ENCODE data around the gene PALLD.

PALLD gene

GRCh38 chr4:168715896-168716295 lies 219.0 kb downstream of the PALLD start:
- DNase-seq (ENCODE audit: insufficient read length, low spot score) (no peak), FAIRE-seq (no peak)
- TF ChIP-seq PAX5 (IDR thresholded peaks at IDR 0.05; ENCODE audit: insufficient read depth, low read length, severe bottlenecking) = no peak
- TF ChIP-seq TAF1 (IDR thresholded peaks at IDR 0.05; ENCODE audit: low read depth, low read length) = no peak

- TF ChIP-seq TAF1 (IDR thresholded peaks at IDR 0.05; ENCODE audit: low read depth, low read length) (no peak), SPI1 (IDR thresholded peaks at IDR 0.05; ENCODE audit: low read depth, low read length) (no peak), POLR2A (IDR thresholded peaks at IDR 0.05; ENCODE audit: low read depth, low read length) (no peak), PAX5 (IDR thresholded peaks at IDR 0.05; ENCODE audit: insufficient read depth, low read length, severe bottlenecking) (no peak), POU2F2 (IDR thresholded peaks at IDR 0.05; ENCODE audit: low read depth, low read length) (no peak), POLR2AphosphoS5 (IDR thresholded peaks at IDR 0.05; ENCODE audit: low read depth, low read length) (no peak)
- no peak for DNase-seq (ENCODE audit: insufficient read length, low spot score)
- no peak for FAIRE-seq
These were observed 219.7 kb downstream of the PALLD start for GRCh38 chr4:168716406-168717129.

GRCh38 chr4:168717847-168718246 lies 221.0 kb downstream of the PALLD start:
- DNase-seq (ENCODE audit: insufficient read length, low spot score) (no peak), FAIRE-seq (peak; percentile 38)
- TF ChIP-seq POLR2A (IDR thresholded peaks at IDR 0.05; ENCODE audit: low read depth, low read length) (no peak), PAX5 (IDR thresholded peaks at IDR 0.05; ENCODE audit: insufficient read depth, low read length, severe bottlenecking) (no peak), POLR2AphosphoS5 (IDR thresholded peaks at IDR 0.05; ENCODE audit: low read depth, low read length) (no peak), POU2F2 (IDR thresholded peaks at IDR 0.05; ENCODE audit: low read depth, low read length) (no peak), TAF1 (IDR thresholded peaks at IDR 0.05; ENCODE audit: low read depth, low read length) (no peak), SPI1 (IDR thresholded peaks at IDR 0.05; ENCODE audit: low read depth, low read length) (no peak)

GRCh38 chr4:168719725-168720124 lies 222.9 kb downstream of the PALLD start:
- TF ChIP-seq POLR2AphosphoS5 (IDR thresholded peaks at IDR 0.05; ENCODE audit: low read depth, low read length) = no peak
- TF ChIP-seq SPI1 (IDR thresholded peaks at IDR 0.05; ENCODE audit: low read depth, low read length) = no peak
- TF ChIP-seq POU2F2 (IDR thresholded peaks at IDR 0.05; ENCODE audit: low read depth, low read length) = no peak
- TF ChIP-seq POLR2A (IDR thresholded peaks at IDR 0.05; ENCODE audit: low read depth, low read length) = no peak
- TF ChIP-seq TAF1 (IDR thresholded peaks at IDR 0.05; ENCODE audit: low read depth, low read length) = no peak
- TF ChIP-seq PAX5 (IDR thresholded peaks at IDR 0.05; ENCODE audit: insufficient read depth, low read length, severe bottlenecking) = no peak
- no peak for DNase-seq (ENCODE audit: insufficient read length, low spot score)
- FAIRE-seq = no peak

- DNase-seq (ENCODE audit: insufficient read length, low spot score) (no peak), FAIRE-seq (no peak)
- TF ChIP-seq POLR2AphosphoS5 (IDR thresholded peaks at IDR 0.05; ENCODE audit: low read depth, low read length) = no peak
- no peak for TF ChIP-seq POU2F2 (IDR thresholded peaks at IDR 0.05; ENCODE audit: low read depth, low read length)
- no peak for TF ChIP-seq POLR2A (IDR thresholded peaks at IDR 0.05; ENCODE audit: low read depth, low read length)
- no peak for TF ChIP-seq PAX5 (IDR thresholded peaks at IDR 0.05; ENCODE audit: insufficient read depth, low read length, severe bottlenecking)
- no peak for TF ChIP-seq TAF1 (IDR thresholded peaks at IDR 0.05; ENCODE audit: low read depth, low read length)
- no peak for TF ChIP-seq SPI1 (IDR thresholded peaks at IDR 0.05; ENCODE audit: low read depth, low read length)
These were observed 223.6 kb downstream of the PALLD start for GRCh38 chr4:168720396-168720900.

GRCh38 chr4:168722391-168722790 lies 225.5 kb downstream of the PALLD start:
- FAIRE-seq (no peak), DNase-seq (ENCODE audit: insufficient read length, low spot score) (no peak)
- no peak for TF ChIP-seq POLR2AphosphoS5 (IDR thresholded peaks at IDR 0.05; ENCODE audit: low read depth, low read length)
- TF ChIP-seq TAF1 (IDR thresholded peaks at IDR 0.05; ENCODE audit: low read depth, low read length) = no peak
- TF ChIP-seq SPI1 (IDR thresholded peaks at IDR 0.05; ENCODE audit: low read depth, low read length) = no peak
- no peak for TF ChIP-seq POLR2A (IDR thresholded peaks at IDR 0.05; ENCODE audit: low read depth, low read length)
- TF ChIP-seq POU2F2 (IDR thresholded peaks at IDR 0.05; ENCODE audit: low read depth, low read length) = no peak
- TF ChIP-seq PAX5 (IDR thresholded peaks at IDR 0.05; ENCODE audit: insufficient read depth, low read length, severe bottlenecking) = no peak

- FAIRE-seq = no peak
- no peak for DNase-seq (ENCODE audit: insufficient read length, low spot score)
- TF ChIP-seq POU2F2 (IDR thresholded peaks at IDR 0.05; ENCODE audit: low read depth, low read length) (no peak), PAX5 (IDR thresholded peaks at IDR 0.05; ENCODE audit: insufficient read depth, low read length, severe bottlenecking) (no peak), TAF1 (IDR thresholded peaks at IDR 0.05; ENCODE audit: low read depth, low read length) (no peak), SPI1 (IDR thresholded peaks at IDR 0.05; ENCODE audit: low read depth, low read length) (peak; percentile 64)
These were observed 226.2 kb downstream of the PALLD start for GRCh38 chr4:168723020-168723419.

GRCh38 chr4:168723569-168723968 lies 226.7 kb downstream of the PALLD start:
- DNase-seq (ENCODE audit: insufficient read length, low spot score) (no peak), FAIRE-seq (no peak)
- TF ChIP-seq POLR2A (IDR thresholded peaks at IDR 0.05; ENCODE audit: low read depth, low read length) = no peak
- TF ChIP-seq POU2F2 (IDR thresholded peaks at IDR 0.05; ENCODE audit: low read depth, low read length) = no peak
- TF ChIP-seq POLR2AphosphoS5 (IDR thresholded peaks at IDR 0.05; ENCODE audit: low read depth, low read length) = no peak
- no peak for TF ChIP-seq TAF1 (IDR thresholded peaks at IDR 0.05; ENCODE audit: low read depth, low read length)
- no peak for TF ChIP-seq PAX5 (IDR thresholded peaks at IDR 0.05; ENCODE audit: insufficient read depth, low read length, severe bottlenecking)
- TF ChIP-seq SPI1 (IDR thresholded peaks at IDR 0.05; ENCODE audit: low read depth, low read length) = no peak

- TF ChIP-seq POLR2A (IDR thresholded peaks at IDR 0.05; ENCODE audit: low read depth, low read length) (no peak), PAX5 (IDR thresholded peaks at IDR 0.05; ENCODE audit: insufficient read depth, low read length, severe bottlenecking) (no peak), POU2F2 (IDR thresholded peaks at IDR 0.05; ENCODE audit: low read depth, low read length) (no peak), SPI1 (IDR thresholded peaks at IDR 0.05; ENCODE audit: low read depth, low read length) (no peak), TAF1 (IDR thresholded peaks at IDR 0.05; ENCODE audit: low read depth, low read length) (no peak), POLR2AphosphoS5 (IDR thresholded peaks at IDR 0.05; ENCODE audit: low read depth, low read length) (no peak)
- FAIRE-seq (no peak), DNase-seq (ENCODE audit: insufficient read length, low spot score) (no peak)
These were observed 227.4 kb downstream of the PALLD start for GRCh38 chr4:168724243-168724642.

All from GM12891 (cell line).